Measurements from ENCODE around the gene NEK8.
A peak's percentile ranks its signal among the peaks of the same experiment; 100 is the strongest.
"Not testable (repeated sequence)": the region's sequence is repeated elsewhere in the genome, so short reads cannot be mapped to it uniquely, and the experiment has no call there.

NEK8 gene

GRCh38 chr17:28763804-28764266 lies 35.2 kb downstream of the NEK8 start:
- peak; percentile 84 for DNase-seq (ENCODE audit: low spot score)

GRCh38 chr17:28765038-28765437 lies 36.5 kb downstream of the NEK8 start:
- DNase-seq (ENCODE audit: low spot score), result no peak

DNA sequence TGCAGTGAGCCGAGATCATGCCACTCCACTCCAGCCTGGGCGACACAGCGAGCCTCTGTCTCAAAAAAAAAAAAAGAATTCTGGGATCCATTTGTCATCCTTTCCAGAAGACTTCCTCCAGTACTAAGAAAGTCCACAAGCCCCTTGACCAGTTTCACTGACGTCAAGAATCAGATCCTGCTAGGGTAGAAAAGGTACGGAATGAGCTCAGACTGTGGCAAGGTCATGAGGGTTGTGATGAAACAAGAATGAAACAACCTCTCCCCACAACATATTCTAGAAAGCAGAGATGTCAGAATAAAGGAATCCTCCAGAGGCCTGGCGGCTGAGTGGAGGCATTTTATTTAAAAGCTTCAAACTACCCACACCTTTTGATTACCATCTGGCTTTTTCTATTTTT lies 45.1 kb downstream of the NEK8 start:
- no peak for DNase-seq (ENCODE audit: low spot score)

- DNase-seq (ENCODE audit: low spot score), result no peak
Observed at GRCh38 chr17:28774206-28774605, 45.6 kb downstream of the NEK8 start.

DNA sequence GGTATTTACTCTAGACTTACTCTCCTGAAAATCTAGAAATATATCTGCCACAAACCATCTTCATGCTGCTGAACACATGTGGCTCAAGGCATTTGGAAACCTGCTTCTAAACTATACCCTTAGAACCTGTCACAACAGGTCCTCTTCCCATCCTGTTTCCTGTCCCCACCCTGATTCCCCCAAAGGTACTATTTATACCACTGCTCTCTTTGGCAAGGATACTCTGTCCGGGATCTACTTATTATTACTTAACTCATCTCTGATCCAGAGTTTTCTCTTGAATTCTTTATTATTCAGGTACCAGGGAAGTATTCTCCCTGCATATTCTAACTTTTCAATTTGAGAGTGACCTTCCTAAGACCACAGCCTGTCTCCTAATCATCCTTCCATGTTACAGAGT lies 48.6 kb downstream of the NEK8 start:
- DNase-seq (ENCODE audit: low spot score), result no peak

GRCh38 chr17:28779601-28780000 lies 51.0 kb downstream of the NEK8 start:
- not testable (repeated sequence) for DNase-seq (ENCODE audit: low spot score)

DNA sequence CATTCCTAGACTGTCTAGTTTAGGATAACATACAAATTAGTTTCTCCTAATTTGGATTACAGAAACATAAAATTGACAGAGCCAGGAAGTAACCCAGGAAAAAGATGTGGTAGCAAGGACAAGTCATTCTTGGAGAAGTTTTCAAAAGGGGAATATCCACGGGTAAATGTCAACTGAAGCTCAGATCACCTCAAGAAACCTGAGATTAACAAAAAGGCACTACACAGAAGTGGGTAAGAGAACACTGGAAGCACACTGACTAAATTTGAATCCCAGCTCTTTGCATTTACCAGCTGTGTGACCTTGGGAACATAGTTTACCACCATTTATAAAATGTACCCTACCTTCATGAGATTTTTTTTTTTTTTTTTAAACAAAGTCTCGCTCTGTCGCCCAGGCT lies 54.6 kb downstream of the NEK8 start:
- DNase-seq (ENCODE audit: low spot score), result no peak

- no peak for DNase-seq (ENCODE audit: low spot score)
Observed at GRCh38 chr17:28788100-28788499, 59.5 kb downstream of the NEK8 start.

All from activated CD4-positive, alpha-beta T cell treated with anti-CD3 and anti-CD28 coated beads, Interleukin-2, Interleukin-4, amounts not matched to agents 100 ng/mL and 50 ng/mL, durations not matched to agents 16 hours and 8 hours (primary cell).